GM19193 (cell line): Measurements from ENCODE around the gene MASP2.

Experiments used
- POLR2A ChIP-seq: IDR thresholded peaks from 4 replicates; pipeline ENCODE4 v1.6.1; 2011; ENCODE audit not compliant: insufficient read depth, insufficient read length; ENCODE audit errors: extremely low read depth

MASP2 gene

GRCh38 chr1:11044086-11044848 is 2.8 kb downstream of the MASP2 start:
- TF ChIP-seq POLR2A: no peak

GRCh38 chr1:11042995-11043874 is 3.8 kb downstream of the MASP2 start:
- no peak for TF ChIP-seq POLR2A

DNA sequence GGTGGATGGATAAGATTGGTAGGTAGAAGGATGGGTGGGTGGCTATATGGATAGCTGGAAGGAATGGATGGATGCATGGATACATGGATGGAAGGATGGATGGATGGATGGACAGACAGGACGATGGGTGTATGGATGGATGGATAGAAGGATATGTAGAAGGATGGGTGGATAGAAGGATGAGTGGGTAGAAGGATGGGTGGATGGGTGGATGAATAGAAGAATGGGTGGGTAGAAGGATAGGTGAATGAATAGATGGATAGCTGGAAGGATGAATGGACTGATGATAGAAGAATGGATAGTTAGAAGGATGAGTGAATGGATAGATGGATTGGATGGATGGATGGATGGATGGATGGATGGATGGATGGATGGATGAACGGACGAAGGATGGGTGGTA is 5.0 kb downstream of the MASP2 start:
- no peak for TF ChIP-seq POLR2A

DNA sequence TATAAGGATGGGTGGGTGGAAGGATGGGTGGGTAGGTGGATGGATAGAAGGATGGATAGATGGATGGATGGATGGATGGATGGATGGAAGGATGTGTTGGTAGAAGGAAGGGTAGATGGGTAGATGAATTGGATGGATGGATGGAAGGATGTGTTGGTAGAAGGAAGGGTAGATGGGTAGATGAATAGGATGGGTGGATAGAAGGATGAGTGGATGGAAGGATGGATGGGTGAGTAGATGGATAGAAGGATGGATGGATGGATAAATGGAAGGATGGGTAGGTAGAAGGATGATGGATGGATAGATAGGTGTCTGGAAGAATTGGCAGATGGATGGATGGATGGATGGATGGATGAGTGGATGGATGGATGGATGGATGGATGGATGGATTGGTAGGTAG is 6.0 kb downstream of the MASP2 start:
- TF ChIP-seq POLR2A: no peak

DNA sequence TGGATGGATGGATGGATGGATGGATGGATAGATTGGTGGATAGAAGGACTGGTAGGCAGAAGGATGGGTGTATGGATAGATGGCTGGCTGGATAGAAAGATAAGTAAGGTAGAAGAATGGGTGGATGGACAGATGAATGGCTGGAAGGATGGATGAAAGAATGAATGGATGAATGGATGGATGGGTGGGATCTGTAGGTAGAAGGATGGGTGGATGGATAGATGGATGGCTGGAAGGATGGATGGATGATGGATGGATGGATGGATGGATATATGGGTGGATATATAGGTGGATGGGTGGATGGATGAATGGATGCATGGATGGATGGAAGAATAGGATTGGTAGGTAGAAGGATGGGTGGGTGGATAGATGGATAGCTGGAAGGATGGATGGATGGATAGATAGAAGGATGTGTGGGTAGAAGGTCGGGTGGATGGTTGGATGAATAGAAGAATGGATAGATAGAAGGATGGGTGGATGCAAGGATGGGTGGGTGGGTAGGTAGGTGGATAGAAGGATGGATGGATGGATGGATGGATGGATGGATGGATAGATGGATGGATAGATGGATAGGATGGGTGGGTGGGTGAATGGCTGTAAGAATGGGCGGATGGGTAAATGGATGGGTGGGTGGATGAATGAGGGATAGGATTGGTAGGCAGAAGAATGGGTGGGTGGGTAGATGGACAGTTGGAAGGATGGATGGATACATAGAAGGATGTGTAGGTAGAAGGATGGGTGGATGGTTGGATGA is 7.5 kb downstream of the MASP2 start:
- TF ChIP-seq POLR2A: no peak

- TF ChIP-seq POLR2A: no peak
Measured at GRCh38 chr1:11037740-11038182, 9.3 kb downstream of the MASP2 start.

DNA sequence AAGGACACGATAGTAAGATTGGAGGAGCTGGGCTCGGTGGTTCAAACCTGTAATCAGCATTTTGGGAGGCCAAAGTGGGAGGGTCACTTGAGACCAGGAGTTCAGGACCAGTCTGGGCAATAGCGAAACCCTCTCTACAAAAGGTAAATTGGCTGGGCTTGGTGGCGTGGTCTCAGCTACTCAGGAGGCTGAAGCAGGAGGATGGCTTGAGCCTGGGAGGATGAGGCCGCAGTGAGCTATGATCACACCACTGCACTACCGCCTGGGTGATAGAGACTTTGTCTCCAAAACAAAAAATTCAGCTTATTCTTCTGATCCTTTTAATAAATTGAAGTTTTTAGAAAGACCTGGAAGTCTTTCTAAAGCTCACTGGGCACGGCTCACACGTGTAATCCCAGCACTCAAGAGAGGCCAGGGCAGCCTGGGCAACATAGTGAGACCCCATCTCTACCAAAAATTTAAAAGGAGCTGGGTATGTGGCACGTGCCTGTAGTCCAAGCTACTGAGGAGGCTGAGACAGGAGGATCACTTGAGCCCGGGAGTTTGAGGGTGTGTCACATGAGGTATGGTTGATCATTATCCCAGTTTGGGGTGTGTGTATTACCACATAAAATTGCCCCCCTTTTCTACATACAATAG is 15.3 kb downstream of the MASP2 start:
- no peak for TF ChIP-seq POLR2A

- TF ChIP-seq POLR2A: no peak
Measured at GRCh38 chr1:11030865-11031264, 16.2 kb downstream of the MASP2 start.

GRCh38 chr1:11028018-11028417 is 19.0 kb downstream of the MASP2 start:
- no peak for TF ChIP-seq POLR2A

DNA sequence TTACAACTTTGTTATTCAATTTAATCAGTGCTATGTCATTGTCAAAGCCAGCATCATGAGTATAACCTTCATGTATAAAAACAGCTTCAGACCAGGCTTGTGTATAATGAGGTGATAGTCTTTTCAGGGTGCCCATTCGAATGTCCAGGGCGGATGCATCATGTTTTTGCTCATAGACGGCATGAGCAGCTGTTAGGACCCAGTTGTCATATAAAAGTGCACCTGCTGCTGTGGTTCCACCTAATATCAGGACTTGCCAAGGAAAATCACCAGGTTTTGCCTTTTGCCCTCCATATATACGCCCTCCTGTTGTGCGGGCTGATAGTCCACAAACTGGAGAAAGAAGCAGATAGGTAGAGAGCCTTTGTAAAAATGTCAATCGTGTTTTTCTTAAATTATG is 19.7 kb downstream of the MASP2 start:
- no peak for TF ChIP-seq POLR2A

DNA sequence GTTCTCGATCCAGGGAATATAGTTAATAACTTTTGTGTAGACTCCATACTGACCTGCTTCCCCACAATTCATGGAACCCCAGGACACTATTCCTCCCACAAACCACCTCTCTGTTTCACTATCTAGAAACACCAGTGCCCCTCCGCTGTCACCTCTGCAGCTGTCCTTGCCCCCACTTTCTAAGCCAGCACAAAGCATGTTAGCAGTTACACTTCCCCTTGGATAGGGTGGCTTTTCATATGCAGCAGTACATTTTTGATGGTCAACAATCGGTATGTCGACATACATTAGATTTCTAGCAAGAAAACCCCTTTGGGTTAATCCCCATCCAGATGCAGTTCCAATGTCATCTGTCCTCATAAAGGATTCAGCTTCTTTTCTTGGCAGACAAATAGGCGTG is 20.1 kb downstream of the MASP2 start:
- TF ChIP-seq POLR2A: peak; percentile 25

DNA sequence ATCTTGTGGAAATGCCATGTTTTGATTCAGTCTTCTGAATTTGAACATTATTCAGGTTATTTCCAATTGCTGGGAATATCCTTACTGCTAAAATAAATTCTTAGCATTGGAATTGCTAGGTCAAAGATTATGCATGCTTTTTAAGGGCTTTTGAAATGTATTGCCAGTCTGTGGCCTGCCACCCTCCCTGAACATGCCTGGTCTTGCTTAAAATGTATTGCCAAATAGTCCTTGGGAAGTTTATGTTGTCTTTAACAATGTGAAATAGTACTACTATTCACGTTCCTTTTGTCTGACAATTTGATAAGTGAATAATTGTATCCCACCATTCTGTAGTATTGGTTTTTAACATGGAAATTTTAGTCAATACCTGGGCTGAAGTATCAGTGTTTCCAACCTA is 21.0 kb downstream of the MASP2 start:
- TF ChIP-seq POLR2A: no peak

DNA sequence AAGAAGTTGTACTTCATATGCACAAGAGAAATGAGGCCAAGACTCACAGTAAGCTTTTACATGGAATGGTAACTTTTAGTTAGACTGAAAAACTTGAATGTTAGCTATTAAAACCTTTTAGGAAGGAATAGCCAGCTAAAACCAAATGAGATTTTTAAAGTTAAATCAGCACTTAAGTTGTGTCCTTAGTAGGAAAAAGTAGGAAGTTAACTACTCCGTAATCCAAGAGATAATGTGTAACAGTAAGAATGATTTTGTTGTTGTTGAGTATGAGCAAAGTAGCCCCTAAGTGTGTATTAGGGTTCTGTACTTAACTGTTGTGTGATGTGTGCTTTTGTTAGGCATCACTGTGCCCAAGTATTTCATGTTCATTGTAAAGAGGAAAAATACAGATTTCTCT is 21.4 kb downstream of the MASP2 start:
- TF ChIP-seq POLR2A: no peak

DNA sequence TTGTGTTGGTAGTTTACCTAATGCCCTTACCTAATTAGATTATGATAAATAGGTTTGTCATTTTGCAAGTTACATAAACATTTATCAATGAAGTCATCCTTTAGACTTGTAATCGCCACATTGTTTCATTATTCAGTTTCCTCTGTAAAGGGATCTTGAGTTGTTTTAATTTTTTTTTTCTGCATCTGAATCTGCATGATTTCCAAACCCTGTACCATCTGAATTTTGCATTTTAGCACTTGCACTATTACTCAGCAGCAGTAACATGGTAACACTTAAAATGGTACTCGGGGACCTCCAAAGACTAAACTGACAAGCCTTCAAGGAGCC is 22.2 kb downstream of the MASP2 start:
- no peak for TF ChIP-seq POLR2A
